Activated T-helper 1 cell treated with anti-CD3 and anti-CD28 coated beads, Interleukin-2, amount 50 U/mL, for 16 hours (primary cell): ENCODE measurements around the gene HBE1.
"Not testable (repeated sequence)": the region's sequence is repeated elsewhere in the genome, so short reads cannot be mapped to it uniquely, and the experiment has no call there.

Experiments used
- DNase-seq, 2 donors: peaks; one replicate each; pipeline ENCODE4 v3.0.0-alpha.2; 2020; ENCODE audit warnings: low read depth in 1 of 2, low spot score in 1 of 2

HBE1 gene

DNA sequence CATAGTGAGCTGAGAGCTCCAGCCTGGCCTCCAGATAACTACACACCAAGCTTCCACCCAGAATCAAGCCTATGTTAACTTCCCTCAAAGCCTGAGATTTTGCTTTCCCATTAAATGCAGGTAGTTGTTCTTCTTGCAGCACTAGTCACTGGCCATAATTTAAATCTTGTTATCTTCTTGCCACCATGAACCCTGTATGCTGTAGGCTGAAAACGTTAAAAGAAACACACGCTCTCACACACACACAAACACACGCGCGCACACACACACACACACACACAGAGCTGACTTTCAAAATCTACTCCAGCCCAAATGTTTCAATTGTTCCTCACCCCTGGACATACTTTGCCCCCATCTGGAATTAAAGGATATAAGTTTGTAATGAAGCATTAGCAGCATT lies 16.3 kb downstream of the HBE1 start:
- not testable (repeated sequence) for DNase-seq

GRCh38 chr11:5252919-5253265 lies 16.9 kb downstream of the HBE1 start:
- DNase-seq: no peak

DNA sequence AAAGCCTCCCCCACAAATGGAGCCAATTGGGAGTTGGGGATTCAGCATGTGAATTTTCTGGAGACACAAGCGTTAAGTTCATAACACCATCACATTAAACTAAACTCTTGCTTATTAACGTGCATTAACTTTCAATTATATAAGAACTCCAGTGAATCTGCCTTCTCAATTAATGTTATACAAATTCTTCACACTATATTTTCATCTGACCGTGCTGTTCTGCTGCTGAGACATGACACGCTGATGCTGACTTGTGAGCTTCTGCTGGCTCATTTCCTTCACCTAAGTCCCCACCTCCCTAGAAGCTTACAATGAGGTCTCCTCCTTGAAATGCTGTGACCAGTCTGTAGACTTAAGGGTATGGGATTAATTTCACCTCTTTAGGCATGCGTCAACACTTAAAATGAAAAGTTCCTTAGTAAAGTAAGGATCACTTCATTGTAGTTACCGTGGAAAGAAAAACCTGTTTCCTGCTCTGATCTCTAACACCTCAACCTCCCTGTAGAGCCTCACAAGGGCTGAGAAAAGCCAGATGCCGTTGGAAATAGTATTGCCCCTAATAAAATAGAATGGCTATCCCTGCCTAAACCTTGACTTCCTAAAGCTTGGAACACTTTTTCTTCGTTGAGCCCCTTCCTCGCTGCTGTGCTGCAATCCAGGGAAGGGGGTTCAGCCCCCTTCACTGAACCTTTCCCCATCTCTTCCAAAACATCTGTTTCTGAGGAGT lies 17.4 kb downstream of the HBE1 start:
- DNase-seq: no peak

DNA sequence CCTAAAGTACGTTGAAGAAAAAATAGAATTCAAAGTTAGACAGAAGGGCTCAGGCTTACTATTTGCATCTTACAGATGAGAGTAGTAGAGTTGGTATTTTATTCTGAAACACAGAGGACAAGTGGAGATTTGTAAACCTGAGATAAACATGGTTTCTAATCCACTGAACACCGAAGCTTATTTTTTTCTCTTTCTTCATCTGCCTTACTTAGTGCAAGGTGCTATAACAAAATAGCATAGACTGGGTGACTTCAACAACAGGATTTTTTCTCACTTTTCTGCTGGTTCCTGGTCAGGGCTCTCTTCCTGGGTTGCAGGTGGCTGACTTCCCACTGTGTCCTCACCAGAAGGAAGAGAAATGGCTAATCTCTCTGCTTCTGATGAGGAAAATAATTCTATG lies 18.0 kb downstream of the HBE1 start:
- no peak for DNase-seq

DNA sequence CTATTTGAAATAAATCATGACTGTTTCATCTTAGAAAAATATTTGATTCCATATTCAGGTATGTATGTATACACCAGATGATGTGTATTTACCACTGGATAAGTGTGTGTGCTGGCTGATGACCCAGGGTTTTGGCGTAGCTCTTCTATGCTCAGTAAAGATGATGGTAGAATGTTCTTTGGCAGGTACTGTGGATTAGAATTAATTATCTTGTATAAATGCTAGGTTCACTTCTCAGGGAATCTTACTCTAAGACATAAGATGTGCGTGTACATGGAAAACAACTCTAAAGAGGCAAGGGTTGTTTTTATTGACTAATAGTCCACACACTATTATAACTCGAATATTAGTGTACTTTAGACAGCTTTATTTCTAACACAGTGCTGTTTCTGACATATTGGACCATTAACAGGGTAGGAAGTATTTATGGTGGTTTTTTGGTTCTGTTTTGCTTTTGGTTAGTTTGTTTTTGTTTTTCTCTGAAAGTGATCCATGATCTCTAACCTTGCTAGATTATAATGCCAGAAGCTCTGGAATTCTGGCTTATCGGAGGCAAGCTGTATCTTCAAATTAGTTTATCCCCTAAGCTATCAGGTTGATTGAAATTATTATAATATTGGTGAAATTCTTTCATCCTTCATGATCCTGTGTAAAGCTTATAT lies 19.1 kb downstream of the HBE1 start:
- no peak for DNase-seq

- DNase-seq: not testable (repeated sequence)
Measured at GRCh38 chr11:5249807-5250396, 19.8 kb downstream of the HBE1 start, which contains the start of gene HBG1. Gene HBG1 (minus strand): TSS chr11:5249857. CDS start chr11:5249804, 53 bp downstream.

- DNase-seq: not testable (repeated sequence)
Measured at GRCh38 chr11:5248498-5248897, 21.2 kb downstream of the HBE1 start.

- no peak for DNase-seq
Measured at GRCh38 chr11:5247472-5248192, 22.1 kb downstream of the HBE1 start.

DNA sequence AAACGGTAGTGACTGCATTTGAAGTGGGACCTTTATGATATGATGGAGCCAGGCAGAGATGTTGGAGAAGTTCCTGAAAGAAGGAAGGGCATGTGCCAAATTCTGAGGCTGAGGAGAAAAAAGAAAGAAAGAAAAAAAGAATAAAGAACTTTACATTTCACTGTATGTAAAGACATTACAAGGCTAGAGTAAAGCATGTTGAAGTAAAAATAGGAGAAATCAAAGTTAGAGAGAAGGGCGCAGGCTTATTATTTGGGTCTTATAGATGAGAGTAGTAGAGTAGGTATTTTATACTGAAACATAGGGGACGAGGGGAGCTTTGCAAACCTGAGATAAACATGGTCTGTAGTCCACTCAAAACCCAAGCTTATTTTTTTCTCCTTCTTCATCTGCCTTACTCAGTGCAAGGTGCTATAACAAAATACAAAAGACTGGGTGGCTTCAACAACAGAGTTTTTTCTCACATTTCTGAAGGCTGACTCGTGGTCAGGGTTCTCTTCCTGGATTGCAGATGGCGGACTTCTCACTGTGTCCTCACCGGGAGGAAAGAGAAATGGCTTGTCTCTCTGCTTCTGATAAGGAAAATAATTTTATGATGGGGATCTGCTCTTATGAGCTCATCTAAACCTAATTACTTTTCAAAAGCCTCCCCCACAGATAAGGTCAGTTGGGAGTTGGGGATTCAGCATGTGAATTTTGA lies 22.8 kb downstream of the HBE1 start:
- no peak for DNase-seq

GRCh38 chr11:5245155-5245554 lies 24.6 kb downstream of the HBE1 start:
- no peak for DNase-seq

GRCh38 chr11:5243816-5244180 lies 25.9 kb downstream of the HBE1 start:
- no peak for DNase-seq

DNA sequence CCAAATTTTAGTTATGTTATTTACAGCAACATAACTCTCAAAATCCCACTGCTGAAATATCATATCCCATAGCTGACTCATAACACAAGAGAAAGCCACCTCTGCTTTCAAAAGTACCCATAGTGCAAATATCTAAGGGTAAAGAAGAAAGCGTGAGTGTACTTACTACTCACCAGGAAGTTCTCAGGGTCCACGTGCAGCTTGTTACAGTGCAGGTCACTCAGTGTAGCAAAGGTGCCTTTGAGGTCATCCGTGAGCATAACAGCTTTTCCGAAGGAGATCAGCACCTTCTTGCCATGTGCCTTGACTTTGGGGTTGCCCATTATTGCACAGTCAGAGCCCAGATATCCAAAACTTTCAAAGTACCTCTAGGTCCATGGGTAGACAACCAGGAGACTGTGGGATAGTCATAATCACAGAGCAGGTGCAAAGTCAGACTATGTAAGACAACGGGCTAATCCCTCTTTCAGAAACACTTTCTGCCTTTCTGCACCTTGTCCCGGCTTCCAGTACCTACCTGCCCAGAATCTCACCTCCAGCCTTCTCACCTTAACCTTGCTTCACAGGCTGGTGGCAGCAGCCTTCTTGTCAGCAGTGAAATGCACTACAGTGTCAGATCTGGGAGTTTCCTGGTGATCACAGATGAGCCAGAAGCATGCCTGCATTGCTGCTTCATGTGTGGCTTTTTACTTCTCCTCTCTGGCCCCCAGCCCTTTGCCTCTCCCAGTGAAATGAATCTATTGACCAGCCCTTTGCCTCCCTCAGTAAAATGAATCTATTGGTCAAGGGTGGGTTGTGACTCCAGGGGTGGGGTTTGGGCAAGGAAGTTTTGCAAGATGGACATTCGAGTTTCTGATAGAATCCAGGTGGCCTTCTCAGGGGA lies 26.6 kb downstream of the HBE1 start:
- no peak for DNase-seq

DNA sequence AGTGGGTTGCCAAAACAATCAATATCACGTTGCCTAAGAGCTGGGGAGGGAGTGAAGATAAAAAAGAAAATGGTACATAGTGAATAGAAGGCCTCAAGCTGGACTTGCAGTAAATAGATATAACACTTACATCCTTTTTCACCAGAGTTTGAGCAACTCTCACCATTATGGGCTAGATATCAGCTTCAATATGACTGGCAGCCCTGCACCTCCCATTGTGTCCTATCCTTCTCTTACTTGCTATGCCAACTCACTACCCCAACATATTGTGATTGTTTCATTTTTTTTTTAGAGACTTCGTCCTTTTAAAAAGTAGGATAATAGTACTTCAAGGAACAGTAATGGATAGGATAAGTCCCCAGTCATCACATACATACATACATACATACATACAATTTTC lies 27.5 kb downstream of the HBE1 start:
- DNase-seq: no peak

GRCh38 chr11:5241458-5241857 lies 28.3 kb downstream of the HBE1 start:
- no peak for DNase-seq

DNA sequence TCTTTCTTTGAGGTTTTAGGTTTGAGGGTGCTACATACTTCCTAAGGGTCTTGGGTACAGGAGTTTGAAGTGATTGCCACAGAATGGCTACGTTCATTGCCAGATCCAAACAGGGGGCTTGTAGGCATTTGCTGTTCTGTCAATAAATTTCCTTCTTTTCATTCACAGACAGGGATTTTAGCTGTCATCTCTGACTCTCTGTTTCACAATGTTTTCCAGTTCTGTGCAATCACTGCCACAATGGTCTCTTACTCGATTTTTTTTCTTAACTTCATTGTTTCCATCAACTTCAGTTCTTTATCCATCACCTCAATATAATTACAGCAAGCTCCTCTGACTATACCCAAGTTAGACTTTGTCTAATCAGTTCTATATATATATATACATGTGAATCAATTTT lies 29.3 kb downstream of the HBE1 start:
- DNase-seq: no peak

DNA sequence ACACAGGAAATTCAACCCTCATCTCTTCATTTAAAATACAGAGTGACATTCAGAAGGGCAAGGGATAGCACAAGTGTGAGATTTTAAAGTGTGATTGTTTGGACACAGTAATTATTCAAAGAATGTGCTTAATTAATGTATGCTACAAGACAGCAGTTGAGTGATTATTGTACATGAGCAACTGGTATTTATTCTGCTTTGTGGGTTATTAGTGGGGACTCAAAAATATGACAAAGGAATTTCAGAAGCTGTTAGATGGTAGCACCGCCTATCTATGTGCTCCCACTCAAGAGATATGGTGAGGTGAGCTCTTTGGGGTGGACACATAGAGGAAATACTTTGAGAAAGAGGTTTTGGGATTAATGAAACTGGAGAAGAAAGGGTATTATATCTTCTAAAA lies 29.7 kb downstream of the HBE1 start:
- DNase-seq: no peak

DNA sequence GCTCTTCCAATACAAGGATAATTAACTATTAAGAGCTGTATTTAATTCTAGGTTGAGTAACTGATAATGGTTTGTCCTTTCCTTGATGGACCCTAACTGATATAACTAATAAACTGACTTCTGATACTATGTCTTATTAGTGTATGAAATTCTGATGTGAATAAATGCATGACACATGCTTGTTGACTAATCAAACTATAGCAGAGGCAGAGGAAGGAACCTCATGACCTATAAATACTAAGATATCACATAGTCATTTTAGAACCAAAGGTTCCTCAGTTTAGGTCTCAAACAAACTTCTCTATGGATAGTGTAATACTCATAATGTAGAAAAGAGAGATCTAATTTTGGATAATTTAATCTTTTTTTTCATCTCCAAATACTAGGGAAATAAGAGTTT lies 30.7 kb downstream of the HBE1 start:
- no peak for DNase-seq

DNA sequence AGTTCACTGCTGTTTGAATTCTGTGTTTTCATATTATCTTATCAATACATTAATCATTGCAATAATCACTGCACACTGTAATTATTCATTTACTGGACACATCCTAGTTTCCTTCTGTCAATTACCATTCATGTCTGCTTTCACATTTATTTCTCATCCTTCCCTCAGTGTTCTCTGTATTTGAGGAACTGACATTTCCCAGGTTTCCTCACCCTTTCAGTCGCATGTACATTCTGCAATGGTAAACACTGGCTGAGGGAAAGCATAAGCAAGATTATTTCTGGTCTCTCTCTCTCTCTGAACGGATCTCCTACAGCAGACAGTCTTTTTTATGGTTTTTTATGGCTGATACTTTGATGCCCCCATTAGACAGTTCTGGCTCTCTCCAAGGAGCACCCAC lies 31.3 kb downstream of the HBE1 start:
- no peak for DNase-seq

DNA sequence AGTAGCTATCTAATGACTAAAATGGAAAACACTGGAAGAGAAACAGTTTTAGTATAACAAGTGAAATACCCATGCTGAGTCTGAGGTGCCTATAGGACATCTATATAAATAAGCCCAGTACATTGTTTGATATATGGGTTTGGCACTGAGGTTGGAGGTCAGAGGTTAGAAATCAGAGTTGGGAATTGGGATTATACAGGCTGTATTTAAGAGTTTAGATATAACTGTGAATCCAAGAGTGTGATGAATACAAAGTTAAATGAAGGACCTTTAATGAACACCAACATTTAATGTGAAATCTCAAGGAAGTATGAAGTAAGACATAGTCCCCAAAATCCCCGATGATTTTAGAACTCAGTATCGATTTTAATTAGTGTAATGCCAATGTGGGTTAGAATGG lies 32.3 kb downstream of the HBE1 start:
- DNase-seq: no peak

GRCh38 chr11:5235364-5236095 lies 34.2 kb downstream of the HBE1 start:
- no peak for DNase-seq
